ENCODE data around the gene ENDOD1. TPM values are rescaled to one million over a fixed set of nuclear protein-coding genes. Genes with fewer than 3 reads are reported as not detected.

ENDOD1 gene
- total and polyA plus RNA-seq, 2 donors from 2014 or later: 19.3 to 69.0 TPM

DNA sequence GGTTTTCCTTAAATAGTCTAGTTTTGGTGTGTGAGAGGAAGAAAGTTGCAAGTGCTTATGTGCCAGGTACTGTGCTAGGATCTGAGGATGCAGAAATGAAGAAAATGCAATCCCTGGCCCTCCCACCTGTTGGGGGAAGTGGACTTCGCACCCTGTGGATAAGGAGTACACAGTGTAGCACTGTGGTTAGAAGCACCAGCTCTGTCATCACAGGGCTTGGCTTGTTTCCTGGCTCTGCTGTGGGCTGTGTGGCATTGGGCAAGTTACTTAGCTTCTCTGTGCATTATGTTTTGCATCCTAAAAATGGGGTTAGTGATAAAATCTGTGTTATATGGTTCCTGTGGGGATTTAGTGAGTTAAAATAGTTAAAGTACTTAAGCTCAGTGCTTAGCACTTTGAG is 68.2 kb downstream of the ENDOD1 start:
- Histone ChIP-seq H3K36me3 (ENCODE audit: control insufficient read depth in 2 of 3, insufficient read depth in 3 of 3, low read length in 3 of 3) (no peaks in the 10 kb centered on the region), H3K4me3 (ENCODE audit: low read length in 3 of 3) (no peak overlapping the region), H3K27ac (ENCODE audit: low read depth in 2 of 2, low read length in 2 of 2) (no peak overlapping the region), H3K9ac (ENCODE audit: low read length in 3 of 3) (no peak overlapping the region), H3K9me3 (ENCODE audit: control insufficient read depth in 2 of 3, insufficient read depth in 1 of 3, low read length in 3 of 3) (no peaks in the 10 kb centered on the region), H3K27me3 (ENCODE audit: control insufficient read depth, insufficient read depth, low read length) (no peaks in the 10 kb centered on the region), H3K4me1 (ENCODE audit: control insufficient read depth in 2 of 3, insufficient read depth in 2 of 3, low read depth in 1 of 3, low read length in 3 of 3) (no peaks in the 10 kb centered on the region)
- intact Hi-C loops (cut with DNase I): no loop called here
- no peak for FAIRE-seq
- TF ChIP-seq, protein P1, sequence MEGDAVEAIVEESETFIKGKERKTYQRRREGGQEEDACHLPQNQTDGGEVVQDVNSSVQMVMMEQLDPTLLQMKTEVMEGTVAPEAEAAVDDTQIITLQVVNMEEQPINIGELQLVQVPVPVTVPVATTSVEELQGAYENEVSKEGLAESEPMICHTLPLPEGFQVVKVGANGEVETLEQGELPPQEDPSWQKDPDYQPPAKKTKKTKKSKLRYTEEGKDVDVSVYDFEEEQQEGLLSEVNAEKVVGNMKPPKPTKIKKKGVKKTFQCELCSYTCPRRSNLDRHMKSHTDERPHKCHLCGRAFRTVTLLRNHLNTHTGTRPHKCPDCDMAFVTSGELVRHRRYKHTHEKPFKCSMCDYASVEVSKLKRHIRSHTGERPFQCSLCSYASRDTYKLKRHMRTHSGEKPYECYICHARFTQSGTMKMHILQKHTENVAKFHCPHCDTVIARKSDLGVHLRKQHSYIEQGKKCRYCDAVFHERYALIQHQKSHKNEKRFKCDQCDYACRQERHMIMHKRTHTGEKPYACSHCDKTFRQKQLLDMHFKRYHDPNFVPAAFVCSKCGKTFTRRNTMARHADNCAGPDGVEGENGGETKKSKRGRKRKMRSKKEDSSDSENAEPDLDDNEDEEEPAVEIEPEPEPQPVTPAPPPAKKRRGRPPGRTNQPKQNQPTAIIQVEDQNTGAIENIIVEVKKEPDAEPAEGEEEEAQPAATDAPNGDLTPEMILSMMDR (IDR thresholded peaks at IDR 0.05; ENCODE audit: borderline replicate concordance, extremely low read depth, insufficient read depth): no peak
- no peak for DNase-seq

DNA sequence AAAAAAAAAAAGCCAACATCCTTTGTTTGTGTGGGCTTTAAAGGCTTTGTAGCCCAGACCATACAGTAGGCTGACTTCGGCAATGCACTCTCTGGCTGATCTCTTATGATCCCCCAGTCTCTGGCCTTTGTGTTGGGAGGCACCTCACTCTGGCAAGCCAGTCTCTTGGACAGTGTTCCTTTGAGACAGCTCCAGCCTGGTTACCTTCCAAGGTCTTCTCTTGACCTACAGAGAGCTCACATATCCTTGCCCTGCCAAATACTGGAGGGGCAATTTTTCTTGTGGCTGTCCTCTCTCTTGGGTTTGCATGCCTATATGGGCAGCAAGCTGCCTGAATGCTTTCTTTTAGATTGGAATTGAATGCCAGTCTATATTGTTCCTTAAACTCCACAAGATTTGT is 71.6 kb downstream of the ENDOD1 start:
- no peak for DNase-seq
- H3K27me3 ChIP-seq (ENCODE audit: control insufficient read depth, insufficient read depth, low read length): no peaks in the 10 kb centered on the region
- FAIRE-seq: no peak
- no peaks in the 10 kb centered on the region for H3K4me1 ChIP-seq (ENCODE audit: control insufficient read depth in 2 of 3, insufficient read depth in 2 of 3, low read depth in 1 of 3, low read length in 3 of 3)
- TF ChIP-seq, protein P1 (IDR thresholded peaks at IDR 0.05; ENCODE audit: borderline replicate concordance, extremely low read depth, insufficient read depth): no peak
- H3K27ac ChIP-seq (ENCODE audit: low read depth in 2 of 2, low read length in 2 of 2): no peak overlapping the region
- intact Hi-C loops (cut with DNase I): no loop called here
- no peak overlapping the region for H3K9ac ChIP-seq (ENCODE audit: low read length in 3 of 3)
- H3K9me3 ChIP-seq (ENCODE audit: control insufficient read depth in 2 of 3, insufficient read depth in 1 of 3, low read length in 3 of 3): no peaks in the 10 kb centered on the region
- H3K4me3 ChIP-seq (ENCODE audit: low read length in 3 of 3): no peak overlapping the region
- H3K36me3 ChIP-seq (ENCODE audit: control insufficient read depth in 2 of 3, insufficient read depth in 3 of 3, low read length in 3 of 3): no peaks in the 10 kb centered on the region

DNA sequence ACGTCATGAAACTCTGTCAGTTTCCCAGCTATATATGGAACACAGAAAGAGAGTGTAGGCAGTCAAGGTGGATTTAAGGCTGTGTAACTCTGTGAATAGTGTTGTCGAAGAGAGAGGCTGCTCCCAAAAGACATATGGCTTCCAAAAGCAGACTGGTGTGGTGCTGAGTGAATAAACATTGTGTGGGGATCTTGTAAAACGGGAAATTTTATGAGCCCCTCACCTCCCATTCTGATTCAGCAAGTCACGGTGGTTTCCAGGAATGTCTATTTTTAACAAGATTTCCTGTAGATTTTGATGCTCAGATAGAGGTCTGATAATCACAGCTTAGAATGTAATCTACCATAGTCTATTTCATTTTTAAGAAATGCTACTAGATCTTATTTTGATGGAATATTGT is 73.5 kb downstream of the ENDOD1 start:
- DNase-seq (no peak), FAIRE-seq (no peak)
- H3K27ac ChIP-seq (ENCODE audit: low read depth in 2 of 2, low read length in 2 of 2): no peak overlapping the region
- intact Hi-C loops (cut with DNase I): no loop called here
- no peaks in the 10 kb centered on the region for H3K27me3 ChIP-seq (ENCODE audit: control insufficient read depth, insufficient read depth, low read length)
- H3K4me1 ChIP-seq (ENCODE audit: control insufficient read depth in 2 of 3, insufficient read depth in 2 of 3, low read depth in 1 of 3, low read length in 3 of 3): no peaks in the 10 kb centered on the region
- H3K36me3 ChIP-seq (ENCODE audit: control insufficient read depth in 2 of 3, insufficient read depth in 3 of 3, low read length in 3 of 3): peaks cover 0 to 2% (median 0%) of the 10 kb centered on the region in 3 donors
- TF ChIP-seq, protein P1 (IDR thresholded peaks at IDR 0.05; ENCODE audit: borderline replicate concordance, extremely low read depth, insufficient read depth): no peak
- no peak overlapping the region for H3K9ac ChIP-seq (ENCODE audit: low read length in 3 of 3)
- no peak overlapping the region for H3K4me3 ChIP-seq (ENCODE audit: low read length in 3 of 3)
- no peaks in the 10 kb centered on the region for H3K9me3 ChIP-seq (ENCODE audit: control insufficient read depth in 2 of 3, insufficient read depth in 1 of 3, low read length in 3 of 3)

DNA sequence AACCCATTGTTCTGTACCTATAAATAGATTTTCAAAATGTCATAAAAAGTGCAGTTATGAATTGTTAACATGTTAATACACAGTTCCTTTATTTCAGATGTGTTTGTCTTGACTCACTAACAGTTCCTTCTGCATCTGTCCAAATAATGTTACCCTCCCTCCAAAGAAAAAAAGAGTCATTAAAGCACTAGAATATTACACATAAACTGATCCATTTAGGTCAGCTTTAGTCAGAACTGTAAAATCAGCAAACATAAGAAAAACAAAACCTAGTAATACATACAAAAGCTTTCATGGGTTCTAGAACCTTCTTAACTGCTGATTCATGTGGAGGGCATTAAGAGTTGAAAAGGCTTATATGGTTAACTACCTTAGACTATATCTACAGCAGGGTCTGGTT is 76.0 kb downstream of the ENDOD1 start:
- no peak overlapping the region for H3K9ac ChIP-seq (ENCODE audit: low read length in 3 of 3)
- H3K36me3 ChIP-seq (ENCODE audit: control insufficient read depth in 2 of 3, insufficient read depth in 3 of 3, low read length in 3 of 3): peaks cover 0 to 2% (median 0%) of the 10 kb centered on the region in 3 donors
- DNase-seq: no peak
- no peaks in the 10 kb centered on the region for H3K9me3 ChIP-seq (ENCODE audit: control insufficient read depth in 2 of 3, insufficient read depth in 1 of 3, low read length in 3 of 3)
- TF ChIP-seq, protein P1 (IDR thresholded peaks at IDR 0.05; ENCODE audit: borderline replicate concordance, extremely low read depth, insufficient read depth): no peak
- no peak for FAIRE-seq
- no peaks in the 10 kb centered on the region for H3K4me1 ChIP-seq (ENCODE audit: control insufficient read depth in 2 of 3, insufficient read depth in 2 of 3, low read depth in 1 of 3, low read length in 3 of 3)
- intact Hi-C loops (cut with DNase I): no loop called here
- H3K27ac ChIP-seq (ENCODE audit: low read depth in 2 of 2, low read length in 2 of 2): no peak overlapping the region
- no peaks in the 10 kb centered on the region for H3K27me3 ChIP-seq (ENCODE audit: control insufficient read depth, insufficient read depth, low read length)
- no peak overlapping the region for H3K4me3 ChIP-seq (ENCODE audit: low read length in 3 of 3)

All from kidney (tissue), 14 donors.